Measurements from ENCODE around the gene WWP2.

WWP2 gene

GRCh38 chr16:69924777-69925191 is 162.7 kb downstream of the WWP2 start:
- DNase-seq (ENCODE audit: low read depth in 4 of 4, low spot score in 1 of 4) = no peak

- DNase-seq (ENCODE audit: low read depth in 4 of 4, low spot score in 1 of 4) = no peak
Observed at GRCh38 chr16:69925311-69925710, 163.2 kb downstream of the WWP2 start.

- DNase-seq (ENCODE audit: low read depth in 4 of 4, low spot score in 1 of 4) = no peak
Observed at GRCh38 chr16:69926241-69926640, 164.1 kb downstream of the WWP2 start.

- no peak for DNase-seq (ENCODE audit: low read depth in 4 of 4, low spot score in 1 of 4)
Observed at GRCh38 chr16:69927056-69927757, 165.1 kb downstream of the WWP2 start.

- DNase-seq (ENCODE audit: low read depth in 4 of 4, low spot score in 1 of 4) = no peak
Observed at GRCh38 chr16:69928856-69929400, 166.8 kb downstream of the WWP2 start.

- no peak for DNase-seq (ENCODE audit: low read depth in 4 of 4, low spot score in 1 of 4)
Observed at GRCh38 chr16:69929480-69929879, 167.3 kb downstream of the WWP2 start.

- peak; percentile 7 to 45 (median 28) for DNase-seq (ENCODE audit: low read depth in 4 of 4, low spot score in 1 of 4)
Observed at GRCh38 chr16:69930117-69930776, 168.1 kb downstream of the WWP2 start.

- DNase-seq (ENCODE audit: low read depth in 4 of 4, low spot score in 1 of 4) = no peak
Observed at GRCh38 chr16:69931631-69932030, 169.5 kb downstream of the WWP2 start.

GRCh38 chr16:69932228-69932627 is 170.1 kb downstream of the WWP2 start:
- DNase-seq (ENCODE audit: low read depth in 4 of 4, low spot score in 1 of 4) = no peak

GRCh38 chr16:69932691-69933392 is 170.7 kb downstream of the WWP2 start:
- no peak for DNase-seq (ENCODE audit: low read depth in 4 of 4, low spot score in 1 of 4)

- no peak for DNase-seq (ENCODE audit: low read depth in 4 of 4, low spot score in 1 of 4)
Observed at GRCh38 chr16:69934044-69934443, 171.9 kb downstream of the WWP2 start.

GRCh38 chr16:69934751-69935150 is 172.6 kb downstream of the WWP2 start:
- DNase-seq (ENCODE audit: low read depth in 4 of 4, low spot score in 1 of 4) = no peak

- DNase-seq (ENCODE audit: low read depth in 4 of 4, low spot score in 1 of 4) = no peak
Observed at GRCh38 chr16:69935278-69935711, 173.2 kb downstream of the WWP2 start.

- DNase-seq (ENCODE audit: low read depth in 4 of 4, low spot score in 1 of 4) = no peak
Observed at GRCh38 chr16:69935740-69936139, 173.6 kb downstream of the WWP2 start.

- DNase-seq (ENCODE audit: low read depth in 4 of 4, low spot score in 1 of 4) = no peak
Observed at GRCh38 chr16:69936252-69936651, 174.1 kb downstream of the WWP2 start.

GRCh38 chr16:69936751-69937211 is 174.6 kb downstream of the WWP2 start:
- DNase-seq (ENCODE audit: low read depth in 4 of 4, low spot score in 1 of 4) = no peak

GRCh38 chr16:69937465-69937951 is 175.4 kb downstream of the WWP2 start:
- DNase-seq (ENCODE audit: low read depth in 4 of 4, low spot score in 1 of 4) = no peak

- DNase-seq (ENCODE audit: low read depth in 4 of 4, low spot score in 1 of 4) = no peak
Observed at GRCh38 chr16:69938981-69939820, 177.1 kb downstream of the WWP2 start.

- no peak for DNase-seq (ENCODE audit: low read depth in 4 of 4, low spot score in 1 of 4)
Observed at GRCh38 chr16:69939821-69940585, 177.9 kb downstream of the WWP2 start.

- DNase-seq (ENCODE audit: low read depth in 4 of 4, low spot score in 1 of 4) = no peak
Observed at GRCh38 chr16:69940676-69941075, 178.5 kb downstream of the WWP2 start.
